ENCODE data around the gene EPHB4. TPM values are rescaled to one million over a fixed set of nuclear protein-coding genes. Genes with fewer than 3 reads are reported as not detected.
A peak's percentile ranks its signal among the peaks of the same experiment; 100 is the strongest.
"Not testable (repeated sequence)": the region's sequence is repeated elsewhere in the genome, so short reads cannot be mapped to it uniquely, and the experiment has no call there.

The EPHB4 gene
- total RNA-seq, 4 donors from 2014 or later = 26.2 to 92.4 (median 59.0) TPM

DNA sequence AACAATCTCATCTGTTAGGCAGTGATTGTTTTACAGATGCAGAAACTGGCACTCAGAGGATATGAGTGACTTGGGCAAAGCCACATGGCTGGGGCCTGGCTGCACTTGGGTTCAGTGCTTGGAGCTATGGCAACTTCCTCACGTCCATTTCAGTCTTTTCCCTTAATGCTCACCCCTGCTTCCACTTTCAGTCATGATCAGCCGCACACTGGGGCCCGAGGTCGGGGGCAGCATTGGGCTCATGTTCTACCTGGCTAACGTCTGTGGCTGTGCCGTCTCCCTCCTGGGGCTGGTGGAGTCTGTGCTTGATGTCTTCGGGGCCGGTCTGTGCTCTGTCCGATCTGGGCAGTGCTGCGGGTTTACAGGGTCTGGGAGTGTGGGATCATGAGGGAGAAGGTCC lies 28.2 kb upstream of the EPHB4 start:
- Histone ChIP-seq H3K36me3 (peaks cover 5 to 56% (median 24%) of the 10 kb centered on the region in 4 donors), H3K9me3 (no peaks in the 10 kb centered on the region), H3K27me3 (no peaks in the 10 kb centered on the region), H3K4me3 (no peak overlapping the region), H3K27ac (replicated peaks in 1 of 4) (no peak overlapping the region), H3K4me1 (peaks cover 8 to 26% (median 25%) of the 10 kb centered on the region in 4 donors)
- DNase-seq (ENCODE audit: extremely low spot score) = no peak
- 90% methylated on average over 8 of the region's 10 CpGs for WGBS
- no peak for TF ChIP-seq POLR2AphosphoS5 (IDR thresholded peaks at IDR 0.05)
- TF ChIP-seq POLR2A (IDR thresholded peaks at IDR 0.05; ENCODE audit: low read depth) = no peak
- TF ChIP-seq, protein P1, sequence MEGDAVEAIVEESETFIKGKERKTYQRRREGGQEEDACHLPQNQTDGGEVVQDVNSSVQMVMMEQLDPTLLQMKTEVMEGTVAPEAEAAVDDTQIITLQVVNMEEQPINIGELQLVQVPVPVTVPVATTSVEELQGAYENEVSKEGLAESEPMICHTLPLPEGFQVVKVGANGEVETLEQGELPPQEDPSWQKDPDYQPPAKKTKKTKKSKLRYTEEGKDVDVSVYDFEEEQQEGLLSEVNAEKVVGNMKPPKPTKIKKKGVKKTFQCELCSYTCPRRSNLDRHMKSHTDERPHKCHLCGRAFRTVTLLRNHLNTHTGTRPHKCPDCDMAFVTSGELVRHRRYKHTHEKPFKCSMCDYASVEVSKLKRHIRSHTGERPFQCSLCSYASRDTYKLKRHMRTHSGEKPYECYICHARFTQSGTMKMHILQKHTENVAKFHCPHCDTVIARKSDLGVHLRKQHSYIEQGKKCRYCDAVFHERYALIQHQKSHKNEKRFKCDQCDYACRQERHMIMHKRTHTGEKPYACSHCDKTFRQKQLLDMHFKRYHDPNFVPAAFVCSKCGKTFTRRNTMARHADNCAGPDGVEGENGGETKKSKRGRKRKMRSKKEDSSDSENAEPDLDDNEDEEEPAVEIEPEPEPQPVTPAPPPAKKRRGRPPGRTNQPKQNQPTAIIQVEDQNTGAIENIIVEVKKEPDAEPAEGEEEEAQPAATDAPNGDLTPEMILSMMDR (IDR thresholded peaks at IDR 0.05) = no peak
- no peak for TF ChIP-seq EP300 (IDR thresholded peaks at IDR 0.05)
- intact Hi-C loops (cut with DNase I) = loop anchor here (10.0 kb wide), 1 partner anchor 251 kb away; the partner anchor contains the start of gene PCOLCE

DNA sequence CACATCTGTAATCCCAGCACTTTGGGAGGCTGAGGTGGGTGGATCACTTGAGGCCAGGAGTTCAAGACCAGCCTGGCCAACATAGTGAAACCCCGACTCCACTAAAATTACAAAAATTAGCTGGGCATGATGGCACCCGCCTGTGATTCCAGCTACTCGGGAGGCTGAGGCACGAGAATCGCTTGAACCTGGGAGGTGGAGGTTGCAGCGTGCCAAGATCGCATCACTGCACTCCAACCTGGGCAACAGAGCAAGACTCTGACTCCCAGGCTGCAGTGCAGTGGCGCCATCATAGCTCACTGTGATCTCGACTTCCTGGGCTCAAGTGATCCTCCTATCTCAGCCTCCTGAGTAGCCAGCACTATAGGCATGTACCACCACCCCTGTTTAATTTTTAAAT lies 27.6 kb upstream of the EPHB4 start:
- H3K9me3 ChIP-seq; H3K27me3 ChIP-seq; H3K4me3 ChIP-seq; H3K27ac ChIP-seq (replicated peaks in 1 of 4); DNase-seq (ENCODE audit: extremely low spot score): not testable (repeated sequence)
- Histone ChIP-seq H3K4me1 (peaks cover 8 to 26% (median 25%) of the 10 kb centered on the region in 4 donors), H3K36me3 (peaks cover 0 to 50% (median 18%) of the 10 kb centered on the region in 4 donors)
- WGBS = 95% methylated on average over 7 of the region's 9 CpGs
- intact Hi-C loops (cut with DNase I) = loop anchor here (5.0 to 10.0 kb wide), 2 partner anchors 148 to 250 kb away; partner anchors contain the start of genes PCOLCE and POP7

DNA sequence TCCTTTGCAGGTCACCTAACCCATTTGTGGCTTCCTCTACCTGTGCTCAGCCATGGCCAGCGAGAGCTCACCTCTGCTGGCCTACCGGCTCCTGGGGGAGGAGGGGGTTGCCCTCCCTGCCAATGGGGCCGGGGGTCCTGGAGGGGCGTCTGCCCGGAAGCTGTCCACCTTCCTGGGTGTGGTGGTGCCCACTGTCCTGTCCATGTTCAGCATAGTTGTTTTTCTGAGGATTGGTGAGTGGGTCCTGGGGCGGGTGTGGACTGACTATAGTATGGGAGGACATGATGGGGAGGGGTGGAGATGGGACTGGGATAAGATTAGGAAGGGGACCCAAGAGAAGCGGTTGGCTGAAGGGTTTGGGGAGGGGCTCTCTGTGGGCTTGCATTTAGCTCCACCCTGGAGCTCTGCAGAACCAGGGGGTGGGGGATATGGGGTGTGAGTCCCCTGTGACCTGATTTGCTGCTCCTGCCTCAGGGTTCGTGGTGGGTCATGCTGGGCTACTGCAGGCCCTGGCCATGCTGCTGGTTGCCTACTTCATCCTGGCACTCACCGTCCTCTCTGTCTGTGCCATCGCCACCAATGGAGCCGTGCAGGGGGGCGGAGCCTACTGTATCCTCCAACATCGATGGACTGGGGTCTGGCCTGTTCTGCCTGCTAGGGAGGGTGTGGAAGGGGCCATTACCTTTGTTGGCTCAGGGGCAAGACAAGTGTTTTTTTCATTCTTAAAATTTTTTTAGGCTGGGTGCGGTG lies 27.0 kb upstream of the EPHB4 start:
- WGBS = 92% methylated on average over 14 of the region's 14 CpGs
- intact Hi-C loops (cut with DNase I) = loop anchor here (5.0 to 10.0 kb wide), 2 partner anchors 147 to 250 kb away; partner anchors contain the start of genes PCOLCE and POP7
- no peaks in the 10 kb centered on the region for H3K9me3 ChIP-seq
- no peak for DNase-seq (ENCODE audit: extremely low spot score)
- H3K4me3 ChIP-seq = no peak overlapping the region
- peaks cover 8 to 26% (median 25%) of the 10 kb centered on the region in 4 donors for H3K4me1 ChIP-seq
- TF ChIP-seq POLR2AphosphoS5 (IDR thresholded peaks at IDR 0.05) (no peak), POLR2A (IDR thresholded peaks at IDR 0.05; ENCODE audit: low read depth) (no peak), EP300 (IDR thresholded peaks at IDR 0.05) (no peak)
- TF ChIP-seq, protein P1 (IDR thresholded peaks at IDR 0.05) = no peak
- peaks cover 0 to 44% (median 14%) of the 10 kb centered on the region in 4 donors for H3K36me3 ChIP-seq
- H3K27me3 ChIP-seq = no peaks in the 10 kb centered on the region
- no peak overlapping the region for H3K27ac ChIP-seq (replicated peaks in 1 of 4)

DNA sequence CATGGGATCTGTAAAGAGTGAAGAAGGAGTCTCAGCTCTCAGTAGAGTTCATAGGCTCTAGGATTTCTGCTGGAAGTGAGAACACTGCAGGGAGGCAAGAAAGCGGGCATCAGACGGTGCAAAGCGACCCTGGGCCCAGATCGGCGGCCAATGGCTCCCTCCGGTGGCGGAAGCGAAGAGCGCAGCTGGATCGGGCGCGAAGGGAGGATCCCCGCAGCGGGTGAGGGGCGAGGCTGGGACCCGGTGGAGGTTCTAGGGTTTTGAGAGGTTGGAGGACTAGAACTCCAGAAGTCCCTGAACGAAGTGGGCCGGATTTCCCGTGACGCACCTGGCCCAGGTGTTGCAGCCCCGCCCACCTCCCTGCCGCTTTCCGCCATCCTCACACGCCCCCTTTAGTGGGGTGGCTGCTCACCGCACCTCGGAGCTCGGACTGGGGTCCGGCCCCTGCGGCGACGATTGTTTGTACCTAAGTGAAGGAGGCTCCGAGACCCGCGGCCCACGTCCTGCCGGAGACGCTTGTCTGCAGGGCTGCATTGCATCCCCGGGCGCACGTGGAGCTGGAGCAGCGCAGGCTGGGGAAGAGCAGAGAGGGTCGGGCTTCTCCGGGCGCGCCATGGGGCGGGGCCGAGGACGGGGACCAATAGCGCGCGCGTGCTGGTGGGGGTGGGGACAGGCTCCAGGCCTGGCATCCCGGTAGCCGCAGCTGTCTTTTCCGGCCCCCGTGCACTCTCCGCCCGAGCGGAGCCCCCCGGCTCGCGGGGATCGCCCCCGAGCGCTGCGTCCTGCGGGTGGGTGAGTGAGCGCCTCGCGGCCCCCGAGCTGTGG lies 24.9 kb upstream of the EPHB4 start, which contains the start of gene SLC12A9:
Gene SLC12A9 (plus strand): TSS at position 666 of the 825 bp plus-strand sequence. CDS start 1,485 bp downstream, outside the sequence.
- Histone ChIP-seq H3K9me3 (no peaks in the 10 kb centered on the region), H3K4me1 (peaks cover 8 to 26% (median 25%) of the 10 kb centered on the region in 4 donors), H3K4me3 (peak within 1 kb of the TSS; percentile 75 to 84 (median 78)), H3K27ac (replicated peaks in 1 of 4) (peak within 1 kb of the TSS; percentile 76 to 89 (median 82)), H3K27me3 (no peaks in the 10 kb centered on the region), H3K36me3 (peaks cover 0 to 25% (median 6%) of the 10 kb centered on the region in 4 donors)
- intact Hi-C loops (cut with DNase I) = loop anchor here (1.0 to 10.0 kb wide), 3 partner anchors 53 to 247 kb away; partner anchors contain the start of genes PCOLCE and POP7
- WGBS = 0% methylated on average over 9 of the region's 71 CpGs
- peak; percentile 96 for DNase-seq (ENCODE audit: extremely low spot score)
- TF ChIP-seq POLR2AphosphoS5 (IDR thresholded peaks at IDR 0.05) = peak; percentile 53 to 68
- no peak for TF ChIP-seq EP300 (IDR thresholded peaks at IDR 0.05)
- TF ChIP-seq, protein P1 (IDR thresholded peaks at IDR 0.05) = peak; percentile 92 to 94 (median 93)
- TF ChIP-seq POLR2A (IDR thresholded peaks at IDR 0.05; ENCODE audit: low read depth) = no peak

Data from esophagus muscularis mucosa (tissue), 4 donors.